Endothelial cell of umbilical vein (primary cell): ENCODE data around the gene ST6GALNAC4. TPM values are rescaled to one million over a fixed set of nuclear protein-coding genes. Genes with fewer than 3 reads are reported as not detected.

Source experiments
- BruUV-seq: library from RNA; stranded (reverse); fragments of 400-500 nt; replicated peaks from 2 replicates; lab custom pipeline; 2021; lab: Mats Ljungman, UMichigan
- CTCF ChIA-PET: fragments of 300-600, 350-600 bp; sonication (Branson Sonifier 250); formaldehyde crosslinking; loops from one replicate; lab custom pipeline; 2021; ENCODE audit warnings: antibody characterized with exemption, inconsistent platforms; lab: Charles Lee
- POLR2A ChIA-PET: fragments of 300-600, 350-600 bp; sonication (Branson Sonifier 250); formaldehyde crosslinking; loops from one replicate; lab custom pipeline; 2021; ENCODE audit warnings: antibody characterized with exemption, inconsistent platforms; lab: Charles Lee
- DNase-seq: peaks from one replicate; pipeline ENCODE4 v3.0.0-alpha.2; 2011; ENCODE audit warnings: low read depth, low spot score
- FAIRE-seq: peaks from 2 replicates; lab custom pipeline; 2011; peaks lifted over from hg19 to GRCh38; lab: Jason Lieb, UNC
- H2AFZ ChIP-seq: 2 replicates; pipeline ENCODE4 v1.6.0; 2012; ENCODE audit warnings: low read depth, low read length, control low read depth, inconsistent platforms
- H3K27ac ChIP-seq: 2 replicates; pipeline ENCODE4 v1.5.1; 2011; ENCODE audit warnings: low read depth, mild to moderate bottlenecking, control low read depth, low read length, moderate library complexity; ENCODE audit not compliant: insufficient read depth
- H3K27me3 ChIP-seq, 2 experiments: 2 replicates each; pipeline versions ENCODE4 v1.6.0 to v1.6.1; 2011; ENCODE audit warnings: low read length in 2 of 2, mixed read lengths in 1 of 2; ENCODE audit not compliant: control insufficient read depth in 2 of 2, insufficient read depth in 2 of 2
- H3K36me3 ChIP-seq, 2 experiments: 2 replicates in 1 of 2; 3 replicates in 1 of 2; pipeline ENCODE4 v1.5.1; 2011; ENCODE audit warnings: low read length in 2 of 2, mild to moderate bottlenecking in 1 of 2, moderate library complexity in 1 of 2; ENCODE audit not compliant: control insufficient read depth in 2 of 2, insufficient read depth in 2 of 2; ENCODE audit errors: extremely low read depth in 1 of 2
- H3K4me1 ChIP-seq: 3 replicates; pipeline ENCODE4 v1.5.1; 2011; ENCODE audit warnings: mild to moderate bottlenecking, low read length; ENCODE audit not compliant: control insufficient read depth, insufficient read depth; ENCODE audit errors: extremely low read depth
- H3K4me2 ChIP-seq: 2 replicates; pipeline ENCODE4 v1.6.1; 2011; ENCODE audit warnings: low read length, control low read depth, mixed read lengths; ENCODE audit not compliant: insufficient read depth
- H3K4me3 ChIP-seq, 3 experiments: fragments of 200-600 bp in 1 of 3; sonication (generic), shearing (Covaris generic) in 1 of 3; replicated peaks in 1 of 3; 2 replicates each; pipeline ENCODE4 v1.5.1; 2011 to 2016; ENCODE audit warnings: control low read depth in 3 of 3, low read length in 3 of 3, mild to moderate bottlenecking in 2 of 3, inconsistent platforms in 1 of 3, low read depth in 1 of 3, moderate library complexity in 1 of 3; ENCODE audit not compliant: insufficient read depth in 1 of 3
- H3K79me2 ChIP-seq: 2 replicates; pipeline ENCODE4 v1.6.0; 2012; ENCODE audit warnings: low read length, inconsistent platforms; ENCODE audit not compliant: control insufficient read depth, insufficient read depth
- H3K9ac ChIP-seq: replicated peaks from 2 replicates; pipeline ENCODE3; 2011; ENCODE audit warnings: low read length, control low read depth; ENCODE audit not compliant: insufficient read depth; ENCODE audit errors: extremely low read depth
- H3K9me1 ChIP-seq: replicated peaks from 3 replicates; pipeline ENCODE4 v1.6.0; 2011; ENCODE audit warnings: mild to moderate bottlenecking, low read length; ENCODE audit not compliant: control insufficient read depth, insufficient read depth; ENCODE audit errors: extremely low read depth
- H3K9me3 ChIP-seq: replicated peaks from 2 replicates; pipeline ENCODE4 v1.5.1; 2012; ENCODE audit warnings: low read length, inconsistent platforms; ENCODE audit not compliant: control insufficient read depth, insufficient read depth
- H4K20me1 ChIP-seq: replicated peaks from 2 replicates; pipeline ENCODE3; 2011; ENCODE audit warnings: mild to moderate bottlenecking, low read length; ENCODE audit not compliant: control insufficient read depth, insufficient read depth; ENCODE audit errors: extremely low read depth
- CTCF ChIP-seq, 2 donors: IDR thresholded peaks; 1 replicate in 1 of 2; 2 replicates in 1 of 2; pipeline ENCODE4 v1.5.1; 2011; ENCODE audit warnings: low read length in 2 of 2, mild to moderate bottlenecking in 2 of 2, moderate library complexity in 2 of 2, control low read depth in 1 of 2, inconsistent platforms in 1 of 2, low read depth in 1 of 2; ENCODE audit not compliant: insufficient read depth in 1 of 2; ENCODE audit errors: extremely low read depth in 1 of 2
- EZH2 ChIP-seq: IDR thresholded peaks from 2 replicates; pipeline ENCODE4 v1.6.1; 2012; ENCODE audit warnings: borderline replicate concordance, low read depth, mild to moderate bottlenecking, moderate library complexity, low read length, inconsistent platforms; ENCODE audit not compliant: severe bottlenecking
- FOS ChIP-seq: IDR thresholded peaks from 2 replicates; pipeline ENCODE4 v1.6.1; 2011; ENCODE audit warnings: mild to moderate bottlenecking, low read length, moderate library complexity, borderline replicate concordance; ENCODE audit not compliant: insufficient read depth
- GATA2 ChIP-seq: IDR thresholded peaks from 2 replicates; pipeline ENCODE4 v1.7.0; 2011; ENCODE audit warnings: low read depth, mild to moderate bottlenecking, moderate library complexity, mixed read lengths, low read length; ENCODE audit not compliant: insufficient read length, insufficient read depth
- JUN ChIP-seq: IDR thresholded peaks from 2 replicates; pipeline ENCODE4 v1.6.1; 2011; ENCODE audit warnings: borderline replicate concordance, low read depth; ENCODE audit not compliant: insufficient read length, insufficient read depth
- MYC ChIP-seq: IDR thresholded peaks from one replicate; pipeline ENCODE4 v1.6.1; 2011; ENCODE audit warnings: mild to moderate bottlenecking, low read depth, low read length
- POLR2A ChIP-seq: IDR thresholded peaks from 2 replicates; pipeline ENCODE4 v1.6.1; 2012; ENCODE audit warnings: low read depth, mild to moderate bottlenecking, control low read depth, low read length
- POLR2AphosphoS5 ChIP-seq: IDR thresholded peaks from 2 replicates; pipeline ENCODE4 v1.6.1; 2012; ENCODE audit warnings: low read depth, mild to moderate bottlenecking, control low read depth, low read length, moderate library complexity; ENCODE audit not compliant: insufficient read depth
- dilution Hi-C: fragments of 300-500 bp; cut with MboI; formaldehyde crosslinking; loops from one replicate; pipeline ENCODE4 v1.15.0; 2019; ENCODE audit warnings: low sequenced_read_pairs; ENCODE audit not compliant: extremely low pct_ligation_motif_present
- intact Hi-C: fragments of 100-400 bp; cut with micrococcal nuclease; formaldehyde crosslinking; loops from one replicate; pipeline ENCODE4 v1.10.0; 2022
- polyA plus RNA-seq, 4 experiments: library from polyadenylated mRNA; depleted of rRNA in 3 of 4; stranded (reverse) in 3 of 4; unstranded in 1 of 4; fragments of >200 nt; gene quantifications; 2 replicates each; pipeline versions ENCODE4 v1.2.1 to v1.2.3, GENCODE V29; 2011 to 2012; ENCODE audit warnings: missing spikeins in 1 of 4
- total RNA-seq: library from RNA; stranded (reverse); gene quantifications from 2 replicates; pipeline ENCODE4 v1.2.3, GENCODE V29; 2021
- TF ChIP-seq, protein P1 (sequence below): IDR thresholded peaks from 2 replicates; pipeline ENCODE4 v1.6.1; 2011; ENCODE audit not compliant: insufficient read depth, insufficient read length

The ST6GALNAC4 gene
- total and polyA plus RNA-seq, 2 donors (not counting 3 experiments of a cell fraction or from before 2014, with no cell fraction given): 45.9 to 85.3 TPM

- BruUV-seq: no TSS peak
- DNase-seq (no peak), FAIRE-seq (no peak)
- Histone ChIP-seq H3K79me2 (peaks cover 18% of the 10 kb centered on the region), H3K4me3 (no peak overlapping the region), H3K9me1 (no peaks in the 10 kb centered on the region), H3K27me3 (no peaks in the 10 kb centered on the region), H3K9me3 (no peaks in the 10 kb centered on the region), H3K4me1 (peaks cover 14% of the 10 kb centered on the region), H3K27ac (no peak overlapping the region), H3K4me2 (peak overlapping the region; percentile 81), H3K9ac (no peak overlapping the region), H4K20me1 (no peaks in the 10 kb centered on the region), H3K36me3 (peaks cover 0 to 13% of the 10 kb centered on the region in 2 experiments), H2AFZ (no peak overlapping the region)
- TF ChIP-seq POLR2A: no peak
- TF ChIP-seq JUN: no peak
- no peak for TF ChIP-seq GATA2
- TF ChIP-seq EZH2: no peak
- no peak for TF ChIP-seq CTCF (IDR thresholded peaks at IDR 0.05; ENCODE audit: extremely low read depth in 1 of 2, insufficient read depth in 1 of 2, low read depth in 1 of 2, low read length in 2 of 2)
- TF ChIP-seq MYC: no peak
- no peak for TF ChIP-seq POLR2AphosphoS5
- TF ChIP-seq, protein P1, sequence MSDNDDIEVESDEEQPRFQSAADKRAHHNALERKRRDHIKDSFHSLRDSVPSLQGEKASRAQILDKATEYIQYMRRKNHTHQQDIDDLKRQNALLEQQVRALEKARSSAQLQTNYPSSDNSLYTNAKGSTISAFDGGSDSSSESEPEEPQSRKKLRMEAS: no peak
- TF ChIP-seq FOS: no peak
- intact Hi-C loops: no loop called here
- POLR2A ChIA-PET: no interaction called here
- CTCF ChIA-PET: interaction anchor here (1.1 kb wide), 1 partner anchor 141 kb away, joined by 3 read pairs; the partner anchor contains the start of gene TOR2A
- dilution Hi-C loops: no loop called here
These were observed 40.6 kb downstream of the ST6GALNAC4 start for GRCh38 chr9:127876026-127876763.
